ENCODE results near the gene XIRP1. TPM values are rescaled to one million over a fixed set of nuclear protein-coding genes. Genes with fewer than 3 reads are reported as not detected.
A peak's percentile ranks its signal among the peaks of the same experiment; 100 is the strongest.

Gene XIRP1
- total RNA-seq, 1 donor from 2014 or later: not detected

GRCh38 chr3:39149059-39149455 is 43.3 kb downstream of the XIRP1 start:
- Histone ChIP-seq H3K9me3 (no peaks in the 10 kb centered on the region), H3K27me3 (no peaks in the 10 kb centered on the region), H3K36me3 (peaks cover 24% of the 10 kb centered on the region), H3K4me3 (peak overlapping the region; percentile 33), H3K27ac (peak overlapping the region; percentile 99), H3K4me1 (peaks cover 65% of the 10 kb centered on the region)
- ATAC-seq (no peak), DNase-seq (no peak)
- no peak for TF ChIP-seq CTCF (IDR thresholded peaks at IDR 0.05)
- intact Hi-C loops (cut with DNase I): no loop called here

- Histone ChIP-seq H3K9me3 (no peaks in the 10 kb centered on the region), H3K27ac (peak overlapping the region; percentile 99), H3K4me3 (peak overlapping the region; percentile 33), H3K4me1 (peaks cover 68% of the 10 kb centered on the region), H3K27me3 (no peaks in the 10 kb centered on the region), H3K36me3 (peaks cover 29% of the 10 kb centered on the region)
- TF ChIP-seq CTCF (IDR thresholded peaks at IDR 0.05): no peak
- no peak for ATAC-seq
- intact Hi-C loops (cut with DNase I): no loop called here
- DNase-seq: no peak
These were observed 43.8 kb downstream of the XIRP1 start for GRCh38 chr3:39148435-39149058.

GRCh38 chr3:39147711-39148434 is 44.5 kb downstream of the XIRP1 start:
- Histone ChIP-seq H3K4me1 (peaks cover 72% of the 10 kb centered on the region), H3K27me3 (no peaks in the 10 kb centered on the region), H3K36me3 (peaks cover 36% of the 10 kb centered on the region), H3K4me3 (peak overlapping the region; percentile 33), H3K27ac (peak overlapping the region; percentile 99), H3K9me3 (no peaks in the 10 kb centered on the region)
- TF ChIP-seq CTCF (IDR thresholded peaks at IDR 0.05): no peak
- intact Hi-C loops (cut with DNase I): no loop called here
- no peak for DNase-seq
- ATAC-seq: no peak

GRCh38 chr3:39146611-39147591 is 45.5 kb downstream of the XIRP1 start:
- intact Hi-C loops (cut with DNase I): no loop called here
- TF ChIP-seq CTCF (IDR thresholded peaks at IDR 0.05): no peak
- H3K4me3 ChIP-seq: peak overlapping the region; percentile 33
- peaks cover 46% of the 10 kb centered on the region for H3K36me3 ChIP-seq
- H3K27ac ChIP-seq: peak overlapping the region; percentile 99
- no peaks in the 10 kb centered on the region for H3K9me3 ChIP-seq
- peak; percentile 63 for ATAC-seq
- peaks cover 81% of the 10 kb centered on the region for H3K4me1 ChIP-seq
- peak; percentile 84 for DNase-seq
- no peaks in the 10 kb centered on the region for H3K27me3 ChIP-seq

GRCh38 chr3:39146083-39146501 is 46.3 kb downstream of the XIRP1 start:
- DNase-seq: peak; percentile 78
- intact Hi-C loops (cut with DNase I): no loop called here

More at GRCh38 chr3:39146083-39146501, 46.3 kb downstream of the XIRP1 start:
- Histone ChIP-seq H3K9me3 (no peaks in the 10 kb centered on the region), H3K4me1 (peaks cover 81% of the 10 kb centered on the region), H3K27me3 (no peaks in the 10 kb centered on the region), H3K36me3 (peaks cover 49% of the 10 kb centered on the region), H3K27ac (peak overlapping the region; percentile 70), H3K4me3 (no peak overlapping the region)
- ATAC-seq: peak; percentile 50
- TF ChIP-seq CTCF (IDR thresholded peaks at IDR 0.05): peak; percentile 38

All from upper lobe of right lung (tissue), 1 donor.